Measurements from ENCODE around the gene WDFY1. TPM values are rescaled to one million over a fixed set of nuclear protein-coding genes. Genes with fewer than 3 reads are reported as not detected.

Gene WDFY1
- total and polyA plus RNA-seq, 2 donors from 2014 or later = 10.4 to 38.4 TPM

DNA sequence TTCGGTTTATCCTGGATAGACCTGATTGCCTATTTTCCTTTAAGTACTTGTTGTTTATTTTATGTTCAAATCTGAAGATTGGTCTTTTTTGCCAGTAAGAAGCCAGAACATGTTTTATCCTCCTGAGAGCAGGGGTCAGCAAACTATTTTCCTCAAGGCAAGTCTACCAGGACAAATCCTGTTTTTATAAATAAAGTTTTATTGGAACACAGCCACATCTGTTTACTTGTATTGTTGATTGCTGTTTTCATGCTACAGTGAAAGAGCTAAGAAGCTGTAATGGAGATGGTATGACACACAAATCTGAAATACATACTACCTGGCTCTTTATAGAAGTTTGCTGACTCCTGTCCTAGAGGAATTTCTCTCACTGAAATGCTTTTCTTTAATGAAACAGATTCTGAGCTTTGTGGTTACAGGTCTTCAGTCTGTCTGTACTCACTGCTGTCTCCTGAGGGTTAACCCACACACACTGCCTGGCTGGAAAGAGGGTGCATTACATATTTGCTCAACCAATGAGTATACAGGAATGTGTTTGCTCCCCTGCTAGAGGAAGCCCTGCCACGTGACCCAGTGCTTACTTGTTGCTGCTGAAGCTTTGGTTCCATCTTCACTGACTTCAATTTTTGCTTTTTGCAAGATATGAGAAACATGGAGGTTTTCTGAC lies 34.7 kb upstream of the WDFY1 start:
- intact Hi-C loops (cut with DNase I) = no loop called here
- TF ChIP-seq, protein P1, sequence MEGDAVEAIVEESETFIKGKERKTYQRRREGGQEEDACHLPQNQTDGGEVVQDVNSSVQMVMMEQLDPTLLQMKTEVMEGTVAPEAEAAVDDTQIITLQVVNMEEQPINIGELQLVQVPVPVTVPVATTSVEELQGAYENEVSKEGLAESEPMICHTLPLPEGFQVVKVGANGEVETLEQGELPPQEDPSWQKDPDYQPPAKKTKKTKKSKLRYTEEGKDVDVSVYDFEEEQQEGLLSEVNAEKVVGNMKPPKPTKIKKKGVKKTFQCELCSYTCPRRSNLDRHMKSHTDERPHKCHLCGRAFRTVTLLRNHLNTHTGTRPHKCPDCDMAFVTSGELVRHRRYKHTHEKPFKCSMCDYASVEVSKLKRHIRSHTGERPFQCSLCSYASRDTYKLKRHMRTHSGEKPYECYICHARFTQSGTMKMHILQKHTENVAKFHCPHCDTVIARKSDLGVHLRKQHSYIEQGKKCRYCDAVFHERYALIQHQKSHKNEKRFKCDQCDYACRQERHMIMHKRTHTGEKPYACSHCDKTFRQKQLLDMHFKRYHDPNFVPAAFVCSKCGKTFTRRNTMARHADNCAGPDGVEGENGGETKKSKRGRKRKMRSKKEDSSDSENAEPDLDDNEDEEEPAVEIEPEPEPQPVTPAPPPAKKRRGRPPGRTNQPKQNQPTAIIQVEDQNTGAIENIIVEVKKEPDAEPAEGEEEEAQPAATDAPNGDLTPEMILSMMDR (IDR thresholded peaks at IDR 0.05; ENCODE audit: borderline replicate concordance, extremely low read depth, insufficient read depth) = no peak
- peaks cover 0 to 5% (median 0%) of the 10 kb centered on the region in 3 donors for H3K36me3 ChIP-seq (ENCODE audit: control insufficient read depth in 2 of 3, insufficient read depth in 3 of 3, low read length in 3 of 3)
- no peak overlapping the region for H3K4me3 ChIP-seq (ENCODE audit: low read length in 3 of 3)
- H3K4me1 ChIP-seq (ENCODE audit: control insufficient read depth in 2 of 3, insufficient read depth in 2 of 3, low read depth in 1 of 3, low read length in 3 of 3) = no peaks in the 10 kb centered on the region
- H3K27ac ChIP-seq (ENCODE audit: low read depth in 2 of 2, low read length in 2 of 2) = no peak overlapping the region
- H3K27me3 ChIP-seq (ENCODE audit: control insufficient read depth, insufficient read depth, low read length) = no peaks in the 10 kb centered on the region
- H3K9me3 ChIP-seq (ENCODE audit: control insufficient read depth in 2 of 3, insufficient read depth in 1 of 3, low read length in 3 of 3) = no peaks in the 10 kb centered on the region
- H3K9ac ChIP-seq (ENCODE audit: low read length in 3 of 3) = no peak overlapping the region
- no peak for FAIRE-seq
- DNase-seq = no peak

DNA sequence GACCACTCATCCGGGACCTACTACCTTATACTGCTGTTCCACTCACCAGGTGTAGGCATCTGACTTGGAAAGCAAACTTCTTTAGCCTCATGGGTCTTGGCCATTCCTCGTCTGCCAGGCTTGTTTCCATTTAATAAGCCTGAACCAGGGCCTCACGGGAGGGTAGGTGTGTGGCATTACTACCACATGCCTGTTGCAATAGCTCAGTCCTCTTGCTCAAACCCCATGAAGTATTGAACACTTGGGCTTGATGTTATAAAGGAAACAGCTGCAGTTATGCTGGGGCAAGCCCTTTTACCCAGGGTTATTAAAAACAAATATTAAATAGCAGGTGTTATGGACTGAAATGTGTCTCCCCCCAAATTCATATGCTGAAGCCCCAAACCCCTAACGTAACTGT lies 33.3 kb upstream of the WDFY1 start:
- H3K4me1 ChIP-seq (ENCODE audit: control insufficient read depth in 2 of 3, insufficient read depth in 2 of 3, low read depth in 1 of 3, low read length in 3 of 3) = no peaks in the 10 kb centered on the region
- TF ChIP-seq, protein P1 (IDR thresholded peaks at IDR 0.05; ENCODE audit: borderline replicate concordance, extremely low read depth, insufficient read depth) = no peak
- H3K27me3 ChIP-seq (ENCODE audit: control insufficient read depth, insufficient read depth, low read length) = no peaks in the 10 kb centered on the region
- no peaks in the 10 kb centered on the region for H3K9me3 ChIP-seq (ENCODE audit: control insufficient read depth in 2 of 3, insufficient read depth in 1 of 3, low read length in 3 of 3)
- DNase-seq = no peak
- intact Hi-C loops (cut with DNase I) = no loop called here
- H3K36me3 ChIP-seq (ENCODE audit: control insufficient read depth in 2 of 3, insufficient read depth in 3 of 3, low read length in 3 of 3) = no peaks in the 10 kb centered on the region
- H3K27ac ChIP-seq (ENCODE audit: low read depth in 2 of 2, low read length in 2 of 2) = no peak overlapping the region
- no peak for FAIRE-seq
- no peak overlapping the region for H3K9ac ChIP-seq (ENCODE audit: low read length in 3 of 3)
- H3K4me3 ChIP-seq (ENCODE audit: low read length in 3 of 3) = no peak overlapping the region

DNA sequence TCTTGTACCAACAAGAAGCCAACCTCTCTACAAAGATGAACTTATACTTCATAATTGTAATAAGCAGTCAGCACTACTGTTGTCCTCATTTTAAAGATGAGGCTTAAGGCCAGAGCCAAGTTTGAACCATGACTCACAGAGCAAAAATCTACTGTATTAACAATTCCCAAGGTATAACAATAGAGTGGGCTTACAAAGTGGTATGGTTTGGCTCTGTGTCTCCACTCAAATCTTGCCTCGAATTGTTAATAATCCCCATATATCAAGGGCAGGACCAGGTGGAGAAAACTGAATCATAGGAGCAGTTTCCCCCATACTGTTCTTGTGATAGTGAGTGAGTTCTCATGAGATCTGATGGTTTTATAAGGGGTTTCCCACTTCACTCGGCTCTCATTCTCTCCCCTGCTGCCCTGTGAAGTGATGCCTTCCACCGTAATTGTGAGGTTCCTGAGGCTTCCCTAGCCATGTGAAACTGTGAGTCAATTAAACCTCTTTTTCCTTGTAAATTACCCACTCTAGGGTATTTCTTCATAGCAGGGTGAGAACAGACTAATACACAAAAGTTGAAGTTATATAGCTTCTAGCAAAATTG lies 31.6 kb upstream of the WDFY1 start:
- no peak overlapping the region for H3K9ac ChIP-seq (ENCODE audit: low read length in 3 of 3)
- FAIRE-seq = no peak
- TF ChIP-seq, protein P1 (IDR thresholded peaks at IDR 0.05; ENCODE audit: borderline replicate concordance, extremely low read depth, insufficient read depth) = no peak

More for the DNA sequence above, 31.6 kb upstream of the WDFY1 start:
- no peak for DNase-seq
- intact Hi-C loops (cut with DNase I) = no loop called here
- H3K4me3 ChIP-seq (ENCODE audit: low read length in 3 of 3) = no peak overlapping the region
- H3K36me3 ChIP-seq (ENCODE audit: control insufficient read depth in 2 of 3, insufficient read depth in 3 of 3, low read length in 3 of 3) = no peaks in the 10 kb centered on the region
- no peaks in the 10 kb centered on the region for H3K27me3 ChIP-seq (ENCODE audit: control insufficient read depth, insufficient read depth, low read length)
- H3K4me1 ChIP-seq (ENCODE audit: control insufficient read depth in 2 of 3, insufficient read depth in 2 of 3, low read depth in 1 of 3, low read length in 3 of 3) = no peaks in the 10 kb centered on the region
- no peak overlapping the region for H3K27ac ChIP-seq (ENCODE audit: low read depth in 2 of 2, low read length in 2 of 2)
- no peaks in the 10 kb centered on the region for H3K9me3 ChIP-seq (ENCODE audit: control insufficient read depth in 2 of 3, insufficient read depth in 1 of 3, low read length in 3 of 3)
